ENCODE data around the gene TM9SF3. TPM values are rescaled to one million over a fixed set of nuclear protein-coding genes. Genes with fewer than 3 reads are reported as not detected.
"Not testable (repeated sequence)": the region's sequence is repeated elsewhere in the genome, so short reads cannot be mapped to it uniquely, and the experiment has no call there.

The TM9SF3 gene
- total RNA-seq, 4 donors from 2014 or later, result 75.5 to 99.9 (median 86.8) TPM

GRCh38 chr10:96579133-96579532 is 7.7 kb downstream of the TM9SF3 start:
- ATAC-seq (ENCODE audit: low FRiP score) (no peak), DNase-seq (ENCODE audit: low spot score) (no peak)
- TF ChIP-seq, protein P1, sequence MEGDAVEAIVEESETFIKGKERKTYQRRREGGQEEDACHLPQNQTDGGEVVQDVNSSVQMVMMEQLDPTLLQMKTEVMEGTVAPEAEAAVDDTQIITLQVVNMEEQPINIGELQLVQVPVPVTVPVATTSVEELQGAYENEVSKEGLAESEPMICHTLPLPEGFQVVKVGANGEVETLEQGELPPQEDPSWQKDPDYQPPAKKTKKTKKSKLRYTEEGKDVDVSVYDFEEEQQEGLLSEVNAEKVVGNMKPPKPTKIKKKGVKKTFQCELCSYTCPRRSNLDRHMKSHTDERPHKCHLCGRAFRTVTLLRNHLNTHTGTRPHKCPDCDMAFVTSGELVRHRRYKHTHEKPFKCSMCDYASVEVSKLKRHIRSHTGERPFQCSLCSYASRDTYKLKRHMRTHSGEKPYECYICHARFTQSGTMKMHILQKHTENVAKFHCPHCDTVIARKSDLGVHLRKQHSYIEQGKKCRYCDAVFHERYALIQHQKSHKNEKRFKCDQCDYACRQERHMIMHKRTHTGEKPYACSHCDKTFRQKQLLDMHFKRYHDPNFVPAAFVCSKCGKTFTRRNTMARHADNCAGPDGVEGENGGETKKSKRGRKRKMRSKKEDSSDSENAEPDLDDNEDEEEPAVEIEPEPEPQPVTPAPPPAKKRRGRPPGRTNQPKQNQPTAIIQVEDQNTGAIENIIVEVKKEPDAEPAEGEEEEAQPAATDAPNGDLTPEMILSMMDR (IDR thresholded peaks at IDR 0.05), result no peak

DNA sequence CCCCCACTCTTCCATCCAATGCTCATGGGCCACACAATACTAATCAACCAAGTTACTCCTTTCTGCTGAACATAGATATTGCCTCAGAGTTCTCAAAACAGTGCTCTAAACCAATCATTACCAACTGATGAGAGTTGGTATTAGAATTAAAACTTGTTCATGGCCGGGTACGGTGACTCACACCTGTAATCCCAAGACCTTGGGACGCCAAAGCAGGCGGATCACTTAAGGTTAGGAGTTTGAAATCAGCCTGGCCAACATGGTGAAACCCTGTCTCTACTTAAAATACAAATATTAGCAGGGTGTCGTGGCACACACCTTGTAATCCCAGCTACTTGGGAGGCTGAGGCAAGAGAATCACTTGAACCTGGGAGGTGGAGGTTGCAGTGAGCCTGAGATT is 8.2 kb downstream of the TM9SF3 start:
- DNase-seq (ENCODE audit: low spot score), result no peak
- ATAC-seq (ENCODE audit: low FRiP score), result no peak
- TF ChIP-seq, protein P1 (IDR thresholded peaks at IDR 0.05), result no peak

DNA sequence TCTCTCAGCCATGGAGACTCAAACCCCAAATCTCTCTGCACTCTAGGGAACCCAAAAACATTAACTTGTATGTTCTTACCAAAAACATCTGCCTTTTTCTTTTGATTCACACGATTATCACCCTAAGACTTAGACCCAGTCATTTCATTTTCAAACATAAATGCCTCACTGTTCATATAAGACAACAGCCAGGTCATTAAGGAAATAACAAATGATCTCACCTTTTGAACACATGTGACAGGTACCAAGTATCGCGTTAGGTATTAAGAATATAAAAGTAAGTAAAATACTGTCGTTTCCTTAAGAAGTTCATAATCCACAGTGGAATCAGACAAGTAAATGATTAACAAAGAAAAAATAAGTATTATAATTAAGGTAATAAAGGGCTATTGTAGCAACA is 8.8 kb downstream of the TM9SF3 start:
- TF ChIP-seq, protein P1 (IDR thresholded peaks at IDR 0.05), result no peak
- ATAC-seq (ENCODE audit: low FRiP score) (no peak), DNase-seq (ENCODE audit: low spot score) (no peak)

DNA sequence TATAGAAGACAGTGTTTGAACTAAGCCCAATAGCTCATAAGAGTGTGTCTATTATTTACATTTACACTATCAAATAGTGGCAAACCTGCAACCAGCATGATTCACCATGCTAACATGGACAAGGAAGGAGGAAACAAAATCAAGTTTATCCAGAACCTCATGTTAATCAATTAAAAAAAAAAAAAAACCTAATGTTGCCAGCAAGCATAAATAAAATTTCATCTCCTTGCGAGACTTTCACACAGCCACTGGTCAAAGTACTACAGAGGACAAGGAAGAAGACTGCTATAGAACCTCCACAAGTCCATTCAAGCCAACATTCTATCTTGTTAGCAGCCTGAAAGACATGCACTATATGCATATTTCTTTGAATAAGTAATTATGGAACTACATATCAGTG is 9.7 kb downstream of the TM9SF3 start:
- ATAC-seq (ENCODE audit: low FRiP score), result no peak
- TF ChIP-seq, protein P1 (IDR thresholded peaks at IDR 0.05), result no peak
- DNase-seq (ENCODE audit: low spot score), result no peak

- DNase-seq (ENCODE audit: low spot score) (no peak), ATAC-seq (ENCODE audit: low FRiP score) (no peak)
- TF ChIP-seq, protein P1 (IDR thresholded peaks at IDR 0.05), result no peak
Observed at GRCh38 chr10:96576277-96576980, 10.4 kb downstream of the TM9SF3 start.

DNA sequence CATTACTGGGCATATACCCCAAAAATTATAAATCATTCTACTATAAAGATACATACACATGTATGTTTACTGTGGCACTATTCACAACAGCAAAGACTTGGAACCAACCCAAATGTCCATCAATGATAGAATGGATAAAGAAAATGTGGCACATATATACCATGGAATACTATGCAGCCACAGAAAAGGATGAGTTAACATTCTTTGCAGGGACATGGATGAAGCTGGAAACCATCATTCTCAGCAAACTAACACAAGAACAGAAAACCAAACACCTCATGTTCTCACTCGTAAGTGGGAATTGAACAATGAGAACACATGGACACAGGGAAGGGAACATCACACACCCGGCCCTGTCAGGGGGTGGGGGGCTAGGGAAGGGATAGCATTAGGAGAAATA is 12.2 kb downstream of the TM9SF3 start:
- ATAC-seq (ENCODE audit: low FRiP score); DNase-seq (ENCODE audit: low spot score): not testable (repeated sequence)

DNA sequence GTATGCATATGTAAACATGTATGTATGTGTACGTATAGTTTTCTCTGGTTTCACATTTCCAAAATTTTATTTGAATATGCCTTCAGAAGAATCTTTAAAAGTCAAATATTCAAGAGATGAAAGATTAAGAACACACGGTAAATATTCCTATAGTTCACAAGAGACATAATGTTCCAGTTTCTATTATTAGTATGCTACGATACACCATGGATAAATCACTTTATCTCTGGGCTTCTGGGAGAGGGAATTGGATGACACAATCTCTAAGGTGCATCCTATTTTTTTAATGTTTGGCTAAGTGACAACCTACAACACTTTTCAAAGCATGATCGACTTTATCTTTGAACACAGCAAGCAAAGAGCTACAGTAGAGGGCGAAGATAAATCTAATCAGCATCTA is 13.8 kb downstream of the TM9SF3 start:
- DNase-seq (ENCODE audit: low spot score), result no peak
- no peak for ATAC-seq (ENCODE audit: low FRiP score)
- TF ChIP-seq, protein P1 (IDR thresholded peaks at IDR 0.05), result no peak
